Motor neuron (in vitro differentiated cells): ENCODE data around the gene WWTR1. TPM values are rescaled to one million over a fixed set of nuclear protein-coding genes. Genes with fewer than 3 reads are reported as not detected.

Source experiments
- ATAC-seq, 8 experiments: fragments of 200-7000 bp; cut with Tn5 transposase; replicated peaks in 6 of 8; 2 replicates each; pipeline ENCODE4 v1.8.0; 2021; ENCODE audit warnings: mild to moderate bottlenecking in 8 of 8, moderate library complexity in 8 of 8
- H3K27ac ChIP-seq, 2 donors: fragments of 250-450 bp; sonication (Bioruptor Pico); 2 replicates each; pipeline ENCODE4 v1.9.0; 2021; ENCODE audit warnings: antibody characterized with exemption in 2 of 2, mild to moderate bottlenecking in 2 of 2, moderate library complexity in 1 of 2
- H3K4me1 ChIP-seq, 2 donors: fragments of 250-450 bp; sonication (Bioruptor Pico); replicated peaks in 1 of 2; 2 replicates each; pipeline ENCODE4 v1.6.1; 2021; ENCODE audit warnings: antibody characterized with exemption in 2 of 2, mild to moderate bottlenecking in 2 of 2, moderate library complexity in 1 of 2
- H3K4me3 ChIP-seq, 5 donors: fragments of 250-450 bp; sonication (Bioruptor Pico); 2 replicates each; pipeline ENCODE4 v1.9.0; 2021; ENCODE audit warnings: antibody characterized with exemption in 5 of 5, mild to moderate bottlenecking in 5 of 5, moderate library complexity in 4 of 5
- WGBS, 10 experiments: fragments of 450-650 bp; shearing (Covaris generic); methylation state at CpG; one replicate each; pipeline ENCODE4 v1.0.0; 2022; 5-methylcytosine and 5-hydroxymethylcytosine counted together
- in situ Hi-C, 9 experiments: fragments of 400-800 bp; cut with MboI; loops; one replicate each; pipeline ENCODE4 v1.15.0; 2021; ENCODE audit warnings: low sequenced_read_pairs in 9 of 9, low pct_unique_long_range_greater_than_20kb in 2 of 9; ENCODE audit not compliant: unreplicated experiment in 9 of 9
- total RNA-seq, 8 experiments: library from RNA; unstranded; fragments of 300-600 nt; gene quantifications; 2 replicates each; pipeline versions ENCODE4 v1.2.3 to v1.2.4, GENCODE V29; 2022

WWTR1 gene
- total RNA-seq, 8 experiments from 2014 or later: 3.1 to 267 (median 29.7) TPM

- Histone ChIP-seq H3K27ac (no peak overlapping the region), H3K4me3 (no peak overlapping the region), H3K4me1 (peaks cover 13 to 16% of the 10 kb centered on the region in 2 donors)
- in situ Hi-C loops: no loop called here
- WGBS, 10 experiments: 14 to 80% (median 51%) methylated on average over 1 to 3 of the region's 3 CpGs; no CpG with 5 or more reads in 2 of the 10 experiments
- ATAC-seq: peak in 1 of 8 experiments; percentile 7
These were observed 116.7 kb downstream of the WWTR1 start for GRCh38 chr3:149541091-149541491.

GRCh38 chr3:149538371-149538770 lies 119.5 kb downstream of the WWTR1 start:
- 67 to 100% (median 83%) methylated on average over 1 of the region's 1 CpG; no CpG with 5 or more reads in 1 of the 10 experiments for WGBS, 10 experiments
- ATAC-seq: no peak
- in situ Hi-C loops: no loop called here
- no peak overlapping the region for H3K27ac ChIP-seq
- H3K4me1 ChIP-seq: peaks cover 31 to 32% of the 10 kb centered on the region in 2 donors
- no peak overlapping the region for H3K4me3 ChIP-seq

- WGBS, 10 experiments: 0 to 71% (median 21%) methylated on average over 1 to 8 of the region's 11 CpGs
- in situ Hi-C loops: no loop called here
- peak in 5 of 8 experiments; percentile 61 to 78 (median 75) for ATAC-seq
- Histone ChIP-seq H3K4me3 (no peak overlapping the region), H3K4me1 (peaks cover 42 to 45% of the 10 kb centered on the region in 2 donors), H3K27ac (peak overlapping the region in 1 of 2 donors; percentile 11)
These were observed 121.4 kb downstream of the WWTR1 start for GRCh38 chr3:149536429-149536828.

GRCh38 chr3:149535333-149535685 lies 122.5 kb downstream of the WWTR1 start:
- 1 to 39% (median 13%) methylated on average over 5 to 8 of the region's 8 CpGs for WGBS, 10 experiments
- in situ Hi-C loops: no loop called here
- peak; percentile 4 to 42 (median 38) for ATAC-seq
- Histone ChIP-seq H3K4me3 (no peak overlapping the region), H3K27ac (peak overlapping the region in 1 of 2 donors; percentile 23), H3K4me1 (peaks cover 42 to 45% of the 10 kb centered on the region in 2 donors)

GRCh38 chr3:149534671-149535332 lies 123.0 kb downstream of the WWTR1 start:
- in situ Hi-C loops: no loop called here
- WGBS, 10 experiments: 0 to 53% (median 16%) methylated on average over 1 to 3 of the region's 3 CpGs; no CpG with 5 or more reads in 1 of the 10 experiments
- Histone ChIP-seq H3K27ac (peak overlapping the region in 1 of 2 donors; percentile 23), H3K4me1 (peaks cover 38 to 45% of the 10 kb centered on the region in 2 donors), H3K4me3 (no peak overlapping the region)
- ATAC-seq: peak; percentile 39 to 75 (median 68)

GRCh38 chr3:149534082-149534481 lies 123.7 kb downstream of the WWTR1 start:
- in situ Hi-C loops: no loop called here
- 60 to 100% (median 85%) methylated on average over 1 to 4 of the region's 4 CpGs for WGBS, 10 experiments
- H3K4me1 ChIP-seq: peaks cover 35 to 45% of the 10 kb centered on the region in 2 donors
- no peak overlapping the region for H3K4me3 ChIP-seq
- no peak overlapping the region for H3K27ac ChIP-seq
- ATAC-seq: no peak

GRCh38 chr3:149532489-149533180 lies 125.2 kb downstream of the WWTR1 start:
- no peak overlapping the region for H3K27ac ChIP-seq
- no peak overlapping the region for H3K4me3 ChIP-seq
- peak in 6 of 8 experiments; percentile 3 to 65 (median 56) for ATAC-seq
- in situ Hi-C loops: no loop called here
- WGBS, 10 experiments: 27 to 70% (median 40%) methylated on average over 2 to 7 of the region's 8 CpGs
- H3K4me1 ChIP-seq: peaks cover 35 to 48% of the 10 kb centered on the region in 2 donors

- ATAC-seq: no peak
These were observed 128.7 kb downstream of the WWTR1 start for GRCh38 chr3:149529099-149529498.

GRCh38 chr3:149528340-149528650 lies 129.5 kb downstream of the WWTR1 start:
- in situ Hi-C loops: no loop called here
- no peak overlapping the region for H3K4me3 ChIP-seq
- WGBS, 10 experiments: 60 to 87% (median 73%) methylated on average over 2 to 4 of the region's 4 CpGs; no CpG with 5 or more reads in 4 of the 10 experiments
- peaks cover 10 to 18% of the 10 kb centered on the region in 2 donors for H3K4me1 ChIP-seq
- no peak overlapping the region for H3K27ac ChIP-seq
- ATAC-seq: peak in 3 of 8 experiments; percentile 20 to 67 (median 51)

More at GRCh38 chr3:149529099-149529498, 128.7 kb downstream of the WWTR1 start:
- in situ Hi-C loops: no loop called here
- WGBS, 10 experiments: 61 to 100% (median 94%) methylated on average over 1 to 2 of the region's 2 CpGs; no CpG with 5 or more reads in 1 of the 10 experiments
- Histone ChIP-seq H3K27ac (no peak overlapping the region), H3K4me3 (no peak overlapping the region), H3K4me1 (peaks cover 10 to 20% of the 10 kb centered on the region in 2 donors)

- in situ Hi-C loops: no loop called here
- no peak overlapping the region for H3K4me3 ChIP-seq
- peak in 6 of 8 experiments; percentile 48 to 85 (median 70) for ATAC-seq
- 33 to 87% (median 67%) methylated on average over 2 to 5 of the region's 5 CpGs; no CpG with 5 or more reads in 1 of the 10 experiments for WGBS, 10 experiments
- no peak overlapping the region for H3K27ac ChIP-seq
- H3K4me1 ChIP-seq: peaks cover 6 to 13% of the 10 kb centered on the region in 2 donors
These were observed 130.1 kb downstream of the WWTR1 start for GRCh38 chr3:149527531-149528339.

- peak in 2 of 8 experiments; percentile 62 to 73 for ATAC-seq
- peaks cover 0 to 6% of the 10 kb centered on the region in 2 donors for H3K4me1 ChIP-seq
- in situ Hi-C loops: loop anchor here in 6 of 9 experiments (25.0 kb wide), 2 partner anchors 189 to 664 kb away; no protein-coding TSS in a partner anchor
- no peak overlapping the region for H3K27ac ChIP-seq
- WGBS, 10 experiments: 81 to 100% (median 96%) methylated on average over 1 to 9 of the region's 11 CpGs
- H3K4me3 ChIP-seq: no peak overlapping the region
These were observed 134.1 kb downstream of the WWTR1 start for GRCh38 chr3:149523512-149524299.

- in situ Hi-C loops: loop anchor here in 7 of 9 experiments (10.0 to 25.0 kb wide), 3 partner anchors 192 to 667 kb away; no protein-coding TSS in a partner anchor
- WGBS, 10 experiments: 17 to 100% (median 92%) methylated on average over 1 to 3 of the region's 3 CpGs
- no peak for ATAC-seq
These were observed 137.9 kb downstream of the WWTR1 start for GRCh38 chr3:149519912-149520311.

More at GRCh38 chr3:149519912-149520311, 137.9 kb downstream of the WWTR1 start:
- H3K4me3 ChIP-seq: no peak overlapping the region
- no peak overlapping the region for H3K27ac ChIP-seq
- no peaks in the 10 kb centered on the region for H3K4me1 ChIP-seq
